SU-DHL-6 (cell line): ENCODE data around the gene SPTLC3.

Experiments
- H2AFZ ChIP-seq: fragments of 200-600 bp; sonication (generic); 2 replicates; pipeline ENCODE4 v1.6.1; 2014; ENCODE audit warnings: low read depth, mild to moderate bottlenecking, moderate library complexity, mixed read lengths, antibody characterized with exemption, low read length; ENCODE audit not compliant: severe bottlenecking
- H3F3A ChIP-seq: fragments of 200-600 bp; shearing (Covaris generic); 2 replicates; pipeline ENCODE4 v1.6.0; 2016; ENCODE audit warnings: antibody characterized with exemption, mild to moderate bottlenecking; ENCODE audit not compliant: insufficient read depth
- H3K27ac ChIP-seq: fragments of 200-600 bp; sonication (generic); 2 replicates; pipeline ENCODE4 v1.5.1; 2016; ENCODE audit warnings: low read depth, mild to moderate bottlenecking, low read length, moderate library complexity, mixed read lengths
- H3K27me3 ChIP-seq: fragments of 200-600 bp; sonication (generic), shearing (Covaris generic); 2 replicates; pipeline ENCODE4 v1.6.0; 2014; ENCODE audit warnings: mild to moderate bottlenecking, low read length
- H3K36me3 ChIP-seq: fragments of 200-600 bp; sonication (generic); 2 replicates; pipeline ENCODE4 v1.6.1; 2014; ENCODE audit warnings: mild to moderate bottlenecking, low read length, mixed read lengths
- H3K4me2 ChIP-seq: fragments of 300-600, 200-600 bp; shearing (Covaris generic), sonication (generic); 2 replicates; pipeline ENCODE4 v1.6.0; 2014; ENCODE audit warnings: low read length, low read depth, mild to moderate bottlenecking; ENCODE audit not compliant: poor library complexity, severe bottlenecking
- H3K4me3 ChIP-seq: fragments of 200-600 bp; sonication (generic); 2 replicates; pipeline ENCODE4 v1.5.1; 2014; ENCODE audit warnings: antibody characterized with exemption, low read length, mild to moderate bottlenecking, mixed read lengths; ENCODE audit not compliant: insufficient read depth, poor library complexity, severe bottlenecking
- H3K79me2 ChIP-seq: fragments of 200-600 bp; sonication (generic); 2 replicates; pipeline ENCODE4 v1.6.1; 2014; ENCODE audit warnings: mild to moderate bottlenecking, low read length, moderate library complexity; ENCODE audit not compliant: insufficient read depth
- H3K9ac ChIP-seq: fragments of 200-600 bp; sonication (generic); 2 replicates; pipeline ENCODE4 v1.7.0; 2014; ENCODE audit warnings: mild to moderate bottlenecking, low read length
- H3K9me2 ChIP-seq: fragments of 200-600 bp; sonication (generic); replicated peaks from 2 replicates; pipeline ENCODE4 v1.6.1; 2014; ENCODE audit warnings: low read length; ENCODE audit not compliant: insufficient read depth
- H3K9me3 ChIP-seq: fragments of 200-600 bp; sonication (generic); 2 replicates; pipeline ENCODE4 v1.6.1; 2014; ENCODE audit warnings: low read length, mixed read lengths; ENCODE audit not compliant: insufficient read depth
- H4K20me1 ChIP-seq: fragments of 200-600 bp; sonication (generic); 2 replicates; pipeline ENCODE4 v1.6.1; 2014; ENCODE audit warnings: low read depth, mild to moderate bottlenecking, antibody characterized with exemption, low read length, moderate library complexity, mixed read lengths
- CTCF ChIP-seq: fragments of 200-600 bp; sonication (generic); IDR thresholded peaks from one replicate; pipeline ENCODE4 v1.5.1; 2017; ENCODE audit warnings: antibody characterized with exemption, mild to moderate bottlenecking, low read length, moderate library complexity; ENCODE audit not compliant: insufficient read depth, poor library complexity, severe bottlenecking
- EZH2phosphoT487 ChIP-seq: fragments of 200-600 bp; sonication (generic), shearing (Covaris generic); conservative IDR thresholded peaks from 2 replicates; pipeline ENCODE4 v1.6.1; 2018; ENCODE audit warnings: mild to moderate bottlenecking, antibody characterized with exemption, low read length, moderate library complexity, mixed read lengths

SPTLC3 gene

DNA sequence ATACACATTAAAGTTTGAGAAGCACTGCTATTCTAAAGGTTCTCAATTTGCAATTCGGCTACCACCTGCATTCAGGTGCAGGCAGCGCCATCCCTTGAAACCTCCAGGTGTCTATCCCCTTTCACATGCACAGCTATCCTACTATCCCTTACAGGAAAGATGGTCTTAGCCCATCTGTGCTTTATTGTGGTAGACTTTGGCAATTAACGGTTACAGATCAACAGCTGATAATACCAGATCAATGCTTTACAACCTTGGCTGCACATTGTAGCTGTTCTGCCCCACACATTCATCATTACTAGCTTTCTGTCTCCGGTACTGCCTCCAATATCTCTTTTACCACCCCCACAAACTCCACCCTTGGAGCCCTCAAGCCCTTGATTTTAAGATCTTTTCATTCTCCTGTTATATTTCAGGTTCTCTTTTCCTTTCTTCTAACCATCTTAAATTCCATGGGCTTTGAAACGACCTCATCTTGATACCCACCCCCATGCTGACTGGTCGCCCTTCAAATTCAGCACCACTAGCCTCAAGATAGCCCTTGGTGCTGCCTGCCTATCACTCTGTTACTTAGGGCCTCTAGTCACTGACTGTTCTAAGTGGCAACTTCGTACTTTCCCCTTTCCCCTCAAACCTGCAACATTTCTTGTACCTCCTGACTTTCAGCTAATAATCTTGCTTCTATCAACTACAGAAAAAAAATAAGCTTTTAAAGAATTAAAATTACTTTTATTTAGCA, 50.8 kb downstream of the SPTLC3 start:
- Histone ChIP-seq H3F3A (no peaks in the 10 kb centered on the region), H3K27me3 (no peaks in the 10 kb centered on the region), H3K79me2 (no peaks in the 10 kb centered on the region), H3K36me3 (no peaks in the 10 kb centered on the region), H3K27ac (no peak overlapping the region), H3K4me2 (no peak overlapping the region), H3K4me3 (no peak overlapping the region), H3K9me3 (no peaks in the 10 kb centered on the region), H3K9ac (no peak overlapping the region), H4K20me1 (no peaks in the 10 kb centered on the region), H2AFZ (no peak overlapping the region), H3K9me2 (no peaks in the 10 kb centered on the region)
- no peak for TF ChIP-seq EZH2phosphoT487
- TF ChIP-seq CTCF: no peak

DNA sequence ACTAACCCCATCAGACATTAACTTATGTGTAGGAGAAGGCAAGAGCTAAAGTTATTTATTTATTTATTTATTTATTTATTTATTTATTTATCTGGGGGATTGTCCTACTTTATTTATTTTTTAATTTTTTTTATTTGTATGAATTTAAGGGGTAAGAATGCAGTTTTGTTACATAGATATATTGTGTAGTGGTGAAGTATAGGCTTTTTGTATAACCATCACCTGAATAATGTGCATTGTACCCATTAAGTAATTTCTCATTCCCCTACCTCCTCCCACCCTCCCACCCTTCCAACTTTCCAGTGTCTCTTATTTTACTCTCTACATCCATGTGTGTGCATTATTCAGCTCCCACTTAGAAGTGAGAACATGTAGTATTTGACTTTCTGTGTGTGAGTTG, 51.6 kb downstream of the SPTLC3 start:
- TF ChIP-seq CTCF (no peak), EZH2phosphoT487 (no peak)
- H3K79me2 ChIP-seq: no peaks in the 10 kb centered on the region
- no peaks in the 10 kb centered on the region for H3K27me3 ChIP-seq
- H3F3A ChIP-seq: no peaks in the 10 kb centered on the region
- no peak overlapping the region for H3K9ac ChIP-seq
- H4K20me1 ChIP-seq: no peaks in the 10 kb centered on the region
- H3K27ac ChIP-seq: no peak overlapping the region
- H3K36me3 ChIP-seq: no peaks in the 10 kb centered on the region
- no peaks in the 10 kb centered on the region for H3K9me3 ChIP-seq
- no peak overlapping the region for H3K4me2 ChIP-seq
- no peaks in the 10 kb centered on the region for H3K9me2 ChIP-seq
- no peak overlapping the region for H3K4me3 ChIP-seq
- H2AFZ ChIP-seq: no peak overlapping the region

DNA sequence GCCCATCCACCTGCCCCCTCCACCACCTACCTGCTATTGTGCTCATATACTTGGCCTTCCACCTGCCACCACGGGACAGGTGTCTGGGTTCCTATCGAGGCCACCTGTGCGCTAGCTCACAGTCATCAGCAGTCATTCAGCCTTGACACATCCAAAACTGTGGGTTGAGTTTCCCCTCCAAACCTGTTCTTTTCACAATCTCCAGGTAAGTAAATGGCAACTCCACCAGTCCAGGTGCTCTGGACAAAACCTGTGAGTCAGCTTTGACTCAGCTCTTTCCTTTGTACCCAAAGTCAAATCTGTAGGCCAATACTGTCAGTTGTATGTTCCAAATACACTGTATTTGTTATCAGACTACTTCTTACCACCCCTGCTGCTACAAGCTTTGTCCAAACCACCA, 52.6 kb downstream of the SPTLC3 start:
- Histone ChIP-seq H3K36me3 (no peaks in the 10 kb centered on the region), H3K4me2 (no peak overlapping the region), H3K9ac (no peak overlapping the region), H3K9me2 (no peaks in the 10 kb centered on the region), H3K27me3 (no peaks in the 10 kb centered on the region), H3K4me3 (no peak overlapping the region), H2AFZ (no peak overlapping the region), H3K9me3 (no peaks in the 10 kb centered on the region), H3F3A (no peaks in the 10 kb centered on the region), H3K27ac (no peak overlapping the region), H4K20me1 (no peaks in the 10 kb centered on the region), H3K79me2 (no peaks in the 10 kb centered on the region)
- TF ChIP-seq EZH2phosphoT487: no peak
- TF ChIP-seq CTCF: no peak
